HEK293 (cell line): Measurements from ENCODE around the gene PTPRJ.

Experiments used
- CTCF ChIA-PET: fragments of 350-600 bp; formaldehyde crosslinking; extraction: SDS; loops from one replicate; lab custom pipeline; 2021; ENCODE audit warnings: antibody characterized with exemption; lab: Yijun Ruan, JAX
- POLR2A ChIA-PET: fragments of 300-600 bp; formaldehyde crosslinking; extraction: SDS; loops from one replicate; lab custom pipeline; 2020; ENCODE audit warnings: antibody characterized with exemption, inconsistent platforms; lab: Yijun Ruan, JAX
- H3K27ac ChIP-seq: fragments of 200-500 bp; sonication (Bioruptor generic); 2 replicates; pipeline ENCODE4 v1.5.1; 2014; ENCODE audit warnings: low read depth, low read length, control low read depth, inconsistent platforms; ENCODE audit errors: extremely low read depth
- H3K36me3 ChIP-seq, 2 experiments: fragments of 200-500 bp in 1 of 2; sonication (Bioruptor generic) in 1 of 2; 1 replicate in 1 of 2; 2 replicates in 1 of 2; pipeline ENCODE4 v1.5.1; 2014 to 2017; ENCODE audit warnings: inconsistent platforms in 2 of 2, low read length in 2 of 2; ENCODE audit not compliant: control insufficient read depth in 2 of 2, insufficient read depth in 1 of 2
- H3K4me1 ChIP-seq: fragments of 200-500 bp; sonication (Bioruptor generic); 2 replicates; pipeline ENCODE4 v1.5.1; 2014; ENCODE audit warnings: mild to moderate bottlenecking, low read length, inconsistent platforms; ENCODE audit not compliant: control insufficient read depth, insufficient read depth
- H3K4me3 ChIP-seq: 2 replicates; pipeline ENCODE4 v1.5.1; 2011; ENCODE audit warnings: low read depth, mild to moderate bottlenecking, control low read depth, low read length, moderate library complexity
- H3K9me3 ChIP-seq: fragments of 200-500 bp; sonication (Bioruptor generic); 2 replicates; pipeline ENCODE4 v1.5.1; 2014; ENCODE audit warnings: low read depth, low read length, inconsistent platforms; ENCODE audit not compliant: control insufficient read depth, insufficient read depth
- GFI1B ChIP-seq: fragments of 450-650 bp; formaldehyde crosslinking; IDR thresholded peaks from 2 replicates; pipeline ENCODE4 v1.5.1; 2016; ENCODE audit warnings: missing biosample characterization, missing genetic modification characterization
- HOXA7 ChIP-seq: sonication (generic); formaldehyde crosslinking; IDR thresholded peaks from 2 replicates; pipeline ENCODE4 v1.8.1; 2022; ENCODE audit warnings: missing genetic modification reagents, borderline replicate concordance
- OSR2 ChIP-seq: fragments of 450-650 bp; formaldehyde crosslinking; IDR thresholded peaks from 2 replicates; pipeline ENCODE4 v1.5.1; 2016; ENCODE audit warnings: missing biosample characterization, missing genetic modification characterization
- OVOL3 ChIP-seq: fragments of 450-650 bp; formaldehyde crosslinking; IDR thresholded peaks from 2 replicates; pipeline ENCODE4 v1.5.1; 2016; ENCODE audit warnings: missing biosample characterization, missing genetic modification characterization
- SCRT2 ChIP-seq: fragments of 450-650 bp; formaldehyde crosslinking; IDR thresholded peaks from 2 replicates; pipeline ENCODE4 v1.5.1; 2016; ENCODE audit warnings: missing biosample characterization, missing genetic modification characterization
- ZNF112 ChIP-seq: fragments of 450-650 bp; formaldehyde crosslinking; IDR thresholded peaks from 2 replicates; pipeline ENCODE4 v1.5.0; 2017; ENCODE audit warnings: missing biosample characterization, missing genetic modification characterization
- ZNF239 ChIP-seq: fragments of 450-650 bp; formaldehyde crosslinking; IDR thresholded peaks from 2 replicates; pipeline ENCODE4 v1.5.1; 2016; ENCODE audit warnings: missing biosample characterization, missing genetic modification characterization
- ZNF292 ChIP-seq: fragments of 450-650 bp; formaldehyde crosslinking; IDR thresholded peaks from 2 replicates; pipeline ENCODE4 v1.5.1; 2016; ENCODE audit warnings: low read depth, missing biosample characterization, missing genetic modification characterization, borderline replicate concordance
- ZNF571 ChIP-seq: fragments of 450-650 bp; formaldehyde crosslinking; IDR thresholded peaks from 2 replicates; pipeline ENCODE4 v1.5.0; 2017; ENCODE audit warnings: missing biosample characterization, missing genetic modification characterization
- ZNF658 ChIP-seq: fragments of 450-650 bp; formaldehyde crosslinking; IDR thresholded peaks from 2 replicates; pipeline ENCODE4; 2016; ENCODE audit warnings: missing biosample characterization, missing genetic modification characterization
- ZNF670 ChIP-seq: fragments of 450-650 bp; formaldehyde crosslinking; IDR thresholded peaks from 2 replicates; pipeline ENCODE4 v1.5.1; 2016; ENCODE audit warnings: missing biosample characterization, missing genetic modification characterization, low read depth
- ZNF777 ChIP-seq: fragments of 450-650 bp; formaldehyde crosslinking; IDR thresholded peaks from 2 replicates; pipeline ENCODE4 v1.5.1; 2017; ENCODE audit warnings: missing biosample characterization, missing genetic modification characterization, borderline replicate concordance
- ZSCAN30 ChIP-seq: fragments of 450-650 bp; IDR thresholded peaks from 2 replicates; pipeline ENCODE4 v1.5.1; 2018; ENCODE audit warnings: missing biosample characterization, mild to moderate bottlenecking, missing genetic modification characterization, moderate library complexity
- TF ChIP-seq, protein P1 (sequence below): fragments of 450-650 bp; IDR thresholded peaks from 2 replicates; pipeline ENCODE4 v1.5.1; 2018; ENCODE audit warnings: missing biosample characterization, mild to moderate bottlenecking, missing genetic modification characterization
- TF ChIP-seq, protein P2 (sequence below): fragments of 450-650 bp; formaldehyde crosslinking; IDR thresholded peaks from 2 replicates; pipeline ENCODE4 v1.5.1; 2016; ENCODE audit warnings: missing biosample characterization, missing genetic modification characterization
- TF ChIP-seq, protein P3 (sequence below): fragments of 450-650 bp; formaldehyde crosslinking; IDR thresholded peaks from 2 replicates; pipeline ENCODE4 v1.5.1; 2016; ENCODE audit warnings: missing biosample characterization, missing genetic modification characterization
- TF ChIP-seq, protein P4 (sequence below): sonication (generic); formaldehyde crosslinking; IDR thresholded peaks from 2 replicates; pipeline ENCODE4 v1.8.1; 2022; ENCODE audit warnings: mild to moderate bottlenecking, moderate library complexity, missing genetic modification reagents
- TF ChIP-seq, protein P5 (sequence below): fragments of 450-650 bp; formaldehyde crosslinking; IDR thresholded peaks from 2 replicates; pipeline ENCODE4 v1.5.1; 2016; ENCODE audit warnings: missing biosample characterization, missing genetic modification characterization, low read depth

PTPRJ gene

DNA sequence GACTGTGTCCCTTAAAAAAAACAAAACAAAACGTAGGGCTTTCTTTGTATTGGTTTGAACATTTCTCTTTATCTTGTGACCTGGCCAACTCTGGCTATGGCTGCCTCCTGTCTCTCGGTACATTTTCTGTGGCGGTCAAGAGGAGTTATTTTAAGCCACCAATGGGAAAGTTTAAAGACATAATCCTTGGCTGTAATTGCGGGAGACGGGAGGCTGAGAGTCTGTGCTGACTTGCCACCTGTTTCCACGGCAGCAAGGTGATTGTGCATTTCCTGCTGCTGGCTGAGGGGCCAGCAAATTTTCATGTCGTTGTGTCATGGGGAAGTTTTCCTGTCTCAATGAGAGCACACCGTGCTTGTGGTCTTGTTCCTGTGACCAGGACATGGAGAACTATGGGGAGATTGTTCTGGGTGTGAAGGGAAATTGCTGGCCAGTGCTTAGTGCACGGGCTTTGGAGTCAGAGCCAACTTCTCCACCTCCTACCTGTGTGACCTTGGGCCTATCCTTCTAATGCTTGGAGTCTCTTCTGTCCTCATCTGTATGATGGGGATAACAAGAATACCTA, 11.0 kb downstream of the PTPRJ start (continued):
- no peak for TF ChIP-seq ZNF292 (tag by site-specific recombination)
- TF ChIP-seq OVOL3 (tag by site-specific recombination): no peak
- TF ChIP-seq, protein P1, sequence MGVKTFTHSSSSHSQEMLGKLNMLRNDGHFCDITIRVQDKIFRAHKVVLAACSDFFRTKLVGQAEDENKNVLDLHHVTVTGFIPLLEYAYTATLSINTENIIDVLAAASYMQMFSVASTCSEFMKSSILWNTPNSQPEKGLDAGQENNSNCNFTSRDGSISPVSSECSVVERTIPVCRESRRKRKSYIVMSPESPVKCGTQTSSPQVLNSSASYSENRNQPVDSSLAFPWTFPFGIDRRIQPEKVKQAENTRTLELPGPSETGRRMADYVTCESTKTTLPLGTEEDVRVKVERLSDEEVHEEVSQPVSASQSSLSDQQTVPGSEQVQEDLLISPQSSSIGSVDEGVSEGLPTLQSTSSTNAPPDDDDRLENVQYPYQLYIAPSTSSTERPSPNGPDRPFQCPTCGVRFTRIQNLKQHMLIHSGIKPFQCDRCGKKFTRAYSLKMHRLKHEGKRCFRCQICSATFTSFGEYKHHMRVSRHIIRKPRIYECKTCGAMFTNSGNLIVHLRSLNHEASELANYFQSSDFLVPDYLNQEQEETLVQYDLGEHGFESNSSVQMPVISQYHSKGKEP (tag by site-specific recombination): no peak
- TF ChIP-seq OSR2 (tag by site-specific recombination): 0 out of 2 replicates have a peak, but pooled peaks have one; percentile 31
- TF ChIP-seq, protein P2, sequence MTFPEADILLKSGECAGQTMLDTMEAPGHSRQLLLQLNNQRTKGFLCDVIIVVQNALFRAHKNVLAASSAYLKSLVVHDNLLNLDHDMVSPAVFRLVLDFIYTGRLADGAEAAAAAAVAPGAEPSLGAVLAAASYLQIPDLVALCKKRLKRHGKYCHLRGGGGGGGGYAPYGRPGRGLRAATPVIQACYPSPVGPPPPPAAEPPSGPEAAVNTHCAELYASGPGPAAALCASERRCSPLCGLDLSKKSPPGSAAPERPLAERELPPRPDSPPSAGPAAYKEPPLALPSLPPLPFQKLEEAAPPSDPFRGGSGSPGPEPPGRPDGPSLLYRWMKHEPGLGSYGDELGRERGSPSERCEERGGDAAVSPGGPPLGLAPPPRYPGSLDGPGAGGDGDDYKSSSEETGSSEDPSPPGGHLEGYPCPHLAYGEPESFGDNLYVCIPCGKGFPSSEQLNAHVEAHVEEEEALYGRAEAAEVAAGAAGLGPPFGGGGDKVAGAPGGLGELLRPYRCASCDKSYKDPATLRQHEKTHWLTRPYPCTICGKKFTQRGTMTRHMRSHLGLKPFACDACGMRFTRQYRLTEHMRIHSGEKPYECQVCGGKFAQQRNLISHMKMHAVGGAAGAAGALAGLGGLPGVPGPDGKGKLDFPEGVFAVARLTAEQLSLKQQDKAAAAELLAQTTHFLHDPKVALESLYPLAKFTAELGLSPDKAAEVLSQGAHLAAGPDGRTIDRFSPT (tag by site-specific recombination): no peak
- no peak for TF ChIP-seq ZNF239 (tag by site-specific recombination)
- TF ChIP-seq SCRT2 (tag by site-specific recombination): peak; percentile 84
- no peak for TF ChIP-seq ZNF571 (tag by site-specific recombination)
- no peak for TF ChIP-seq ZSCAN30 (tag by site-specific recombination)

DNA sequence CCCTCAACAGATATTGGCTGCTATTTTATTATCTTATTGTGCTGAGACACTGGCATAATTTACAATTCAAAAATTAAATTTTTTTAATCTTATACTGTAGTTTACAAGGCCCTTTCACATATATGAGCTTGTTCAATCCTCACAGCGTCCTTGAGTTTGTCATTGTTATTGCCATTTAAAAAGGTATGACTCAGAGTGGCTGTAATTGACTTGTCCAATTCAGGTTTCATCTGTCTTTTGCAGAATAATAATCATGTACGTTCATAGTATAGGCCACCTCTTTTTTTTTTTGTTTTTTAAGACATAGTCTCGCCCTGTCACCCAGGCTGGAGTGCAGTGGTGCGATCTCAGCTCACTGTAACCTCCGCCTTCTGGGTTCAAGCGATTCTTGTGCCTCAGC, 11.5 kb downstream of the PTPRJ start:
- ChIA-PET POLR2A (no interaction called here), CTCF (interaction anchor here (0.6 to 0.7 kb wide), 2 partner anchors 13 to 38 kb away, joined by 3 to 4 read pairs; no protein-coding TSS in a partner anchor)
- H3K36me3 ChIP-seq: no peaks in the 10 kb centered on the region
- TF ChIP-seq, protein P3, sequence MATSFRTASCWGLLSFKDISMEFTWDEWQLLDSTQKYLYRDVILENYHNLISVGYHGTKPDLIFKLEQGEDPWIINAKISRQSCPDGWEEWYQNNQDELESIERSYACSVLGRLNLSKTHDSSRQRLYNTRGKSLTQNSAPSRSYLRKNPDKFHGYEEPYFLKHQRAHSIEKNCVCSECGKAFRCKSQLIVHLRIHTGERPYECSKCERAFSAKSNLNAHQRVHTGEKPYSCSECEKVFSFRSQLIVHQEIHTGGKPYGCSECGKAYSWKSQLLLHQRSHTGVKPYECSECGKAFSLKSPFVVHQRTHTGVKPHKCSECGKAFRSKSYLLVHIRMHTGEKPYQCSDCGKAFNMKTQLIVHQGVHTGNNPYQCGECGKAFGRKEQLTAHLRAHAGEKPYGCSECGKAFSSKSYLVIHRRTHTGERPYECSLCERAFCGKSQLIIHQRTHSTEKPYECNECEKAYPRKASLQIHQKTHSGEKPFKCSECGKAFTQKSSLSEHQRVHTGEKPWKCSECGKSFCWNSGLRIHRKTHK: no peak
- no peak for TF ChIP-seq GFI1B
- TF ChIP-seq, protein P4, sequence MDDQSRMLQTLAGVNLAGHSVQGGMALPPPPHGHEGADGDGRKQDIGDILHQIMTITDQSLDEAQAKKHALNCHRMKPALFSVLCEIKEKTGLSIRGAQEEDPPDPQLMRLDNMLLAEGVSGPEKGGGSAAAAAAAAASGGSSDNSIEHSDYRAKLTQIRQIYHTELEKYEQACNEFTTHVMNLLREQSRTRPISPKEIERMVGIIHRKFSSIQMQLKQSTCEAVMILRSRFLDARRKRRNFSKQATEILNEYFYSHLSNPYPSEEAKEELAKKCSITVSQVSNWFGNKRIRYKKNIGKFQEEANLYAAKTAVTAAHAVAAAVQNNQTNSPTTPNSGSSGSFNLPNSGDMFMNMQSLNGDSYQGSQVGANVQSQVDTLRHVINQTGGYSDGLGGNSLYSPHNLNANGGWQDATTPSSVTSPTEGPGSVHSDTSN (CRISPR knock-in tag): no peak
- TF ChIP-seq ZNF112 (tag by site-specific recombination): no peak
- no peak for TF ChIP-seq ZNF777 (tag by site-specific recombination)
- TF ChIP-seq ZNF658 (tag by site-specific recombination): no peak
- TF ChIP-seq, protein P5, sequence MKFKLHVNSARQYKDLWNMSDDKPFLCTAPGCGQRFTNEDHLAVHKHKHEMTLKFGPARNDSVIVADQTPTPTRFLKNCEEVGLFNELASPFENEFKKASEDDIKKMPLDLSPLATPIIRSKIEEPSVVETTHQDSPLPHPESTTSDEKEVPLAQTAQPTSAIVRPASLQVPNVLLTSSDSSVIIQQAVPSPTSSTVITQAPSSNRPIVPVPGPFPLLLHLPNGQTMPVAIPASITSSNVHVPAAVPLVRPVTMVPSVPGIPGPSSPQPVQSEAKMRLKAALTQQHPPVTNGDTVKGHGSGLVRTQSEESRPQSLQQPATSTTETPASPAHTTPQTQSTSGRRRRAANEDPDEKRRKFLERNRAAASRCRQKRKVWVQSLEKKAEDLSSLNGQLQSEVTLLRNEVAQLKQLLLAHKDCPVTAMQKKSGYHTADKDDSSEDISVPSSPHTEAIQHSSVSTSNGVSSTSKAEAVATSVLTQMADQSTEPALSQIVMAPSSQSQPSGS (tag by site-specific recombination): no peak
- no peak for TF ChIP-seq ZNF670 (tag by site-specific recombination)
- TF ChIP-seq HOXA7 (CRISPR knock-in tag): no peak
- H3K4me1 ChIP-seq: no peaks in the 10 kb centered on the region
- H3K9me3 ChIP-seq: no peaks in the 10 kb centered on the region
- H3K4me3 ChIP-seq: no peak overlapping the region
- H3K27ac ChIP-seq: no peak overlapping the region
